Measurements from ENCODE around the gene GRID1.

The GRID1 gene

DNA sequence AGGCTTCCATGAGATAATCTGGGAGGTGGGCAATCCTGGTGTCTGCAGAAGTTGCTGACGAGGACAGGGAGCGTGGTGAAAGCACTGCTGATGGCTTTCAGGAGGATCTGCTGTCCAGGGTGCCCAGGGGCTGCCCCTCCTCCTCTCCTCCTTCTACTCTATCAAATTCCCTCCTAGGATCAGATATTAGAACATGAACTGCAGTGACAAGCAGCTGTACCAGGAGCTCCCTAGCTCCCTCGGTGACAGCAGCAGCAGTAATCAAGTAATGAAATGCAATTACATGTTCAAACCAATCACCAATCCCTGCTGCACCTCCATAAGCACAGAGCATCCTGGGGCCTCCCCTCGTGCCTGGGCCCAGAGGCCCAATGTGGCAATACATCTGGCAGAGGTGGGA is 46.9 kb downstream of the GRID1 start:
- no peak for FAIRE-seq
- DNase-seq (ENCODE audit: insufficient read length, low spot score): no peak
- TF ChIP-seq, protein P1, sequence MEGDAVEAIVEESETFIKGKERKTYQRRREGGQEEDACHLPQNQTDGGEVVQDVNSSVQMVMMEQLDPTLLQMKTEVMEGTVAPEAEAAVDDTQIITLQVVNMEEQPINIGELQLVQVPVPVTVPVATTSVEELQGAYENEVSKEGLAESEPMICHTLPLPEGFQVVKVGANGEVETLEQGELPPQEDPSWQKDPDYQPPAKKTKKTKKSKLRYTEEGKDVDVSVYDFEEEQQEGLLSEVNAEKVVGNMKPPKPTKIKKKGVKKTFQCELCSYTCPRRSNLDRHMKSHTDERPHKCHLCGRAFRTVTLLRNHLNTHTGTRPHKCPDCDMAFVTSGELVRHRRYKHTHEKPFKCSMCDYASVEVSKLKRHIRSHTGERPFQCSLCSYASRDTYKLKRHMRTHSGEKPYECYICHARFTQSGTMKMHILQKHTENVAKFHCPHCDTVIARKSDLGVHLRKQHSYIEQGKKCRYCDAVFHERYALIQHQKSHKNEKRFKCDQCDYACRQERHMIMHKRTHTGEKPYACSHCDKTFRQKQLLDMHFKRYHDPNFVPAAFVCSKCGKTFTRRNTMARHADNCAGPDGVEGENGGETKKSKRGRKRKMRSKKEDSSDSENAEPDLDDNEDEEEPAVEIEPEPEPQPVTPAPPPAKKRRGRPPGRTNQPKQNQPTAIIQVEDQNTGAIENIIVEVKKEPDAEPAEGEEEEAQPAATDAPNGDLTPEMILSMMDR (IDR thresholded peaks at IDR 0.05; ENCODE audit: insufficient read depth, missing control alignments): no peak

DNA sequence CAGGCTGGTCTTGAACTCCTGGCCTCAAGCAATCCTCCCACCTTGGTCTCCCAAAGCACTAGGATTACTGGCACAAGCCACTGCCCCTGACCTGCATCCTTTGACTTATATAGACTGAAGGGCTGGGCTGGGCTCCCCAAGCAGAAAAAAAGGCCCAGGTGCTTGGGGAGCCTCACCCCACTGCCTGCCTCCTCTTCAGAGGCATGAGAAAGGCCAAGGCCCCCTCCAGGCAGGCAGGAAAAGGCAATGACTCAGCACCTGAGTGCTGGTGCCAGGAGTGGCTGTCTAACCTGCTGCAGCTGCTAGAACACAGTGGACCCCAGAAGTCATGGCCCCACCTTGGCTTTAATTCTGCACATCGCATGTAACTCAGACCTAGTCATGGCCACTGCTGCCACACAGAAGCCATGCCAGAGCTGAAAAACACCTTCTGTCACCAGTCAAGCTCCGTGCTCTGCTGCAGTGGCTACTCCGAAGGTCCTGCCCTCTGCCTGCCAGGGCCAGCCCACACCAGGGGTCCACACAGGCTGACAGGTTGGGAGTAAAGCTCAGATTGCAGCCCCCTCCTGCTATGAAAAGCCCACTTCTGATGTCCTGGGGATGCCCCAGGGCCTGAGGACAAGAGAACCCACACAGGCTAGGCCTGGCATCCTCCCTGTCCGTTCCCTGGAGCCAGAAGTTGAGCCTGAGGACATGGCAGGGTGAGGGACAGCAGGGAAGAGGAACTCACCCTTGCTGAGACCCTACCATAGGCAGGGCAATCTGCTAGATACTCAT is 48.5 kb downstream of the GRID1 start:
- TF ChIP-seq, protein P1 (IDR thresholded peaks at IDR 0.05; ENCODE audit: insufficient read depth, missing control alignments): no peak
- DNase-seq (ENCODE audit: insufficient read length, low spot score) (no peak), FAIRE-seq (no peak)

DNA sequence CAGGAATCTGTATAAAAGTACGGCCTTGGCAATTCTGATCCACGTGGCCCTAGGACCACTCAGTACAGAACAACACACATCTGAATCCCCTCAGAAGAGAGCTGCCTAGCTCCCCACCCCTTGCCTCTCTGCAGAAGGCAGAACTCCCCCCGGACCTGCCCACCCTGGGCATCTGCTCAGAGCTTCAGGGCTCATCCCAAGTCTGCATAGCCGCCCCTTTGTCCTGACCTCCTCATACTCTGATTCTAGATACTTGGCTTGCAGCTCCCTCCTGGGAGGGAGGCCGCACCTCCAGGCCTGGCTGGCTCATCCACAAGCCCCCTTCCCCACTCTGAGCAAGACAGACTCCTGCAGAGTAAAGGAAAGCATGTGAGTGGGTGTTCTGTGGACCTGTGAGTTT is 49.6 kb downstream of the GRID1 start:
- FAIRE-seq: no peak
- no peak for DNase-seq (ENCODE audit: insufficient read length, low spot score)
- TF ChIP-seq, protein P1 (IDR thresholded peaks at IDR 0.05; ENCODE audit: insufficient read depth, missing control alignments): no peak

DNA sequence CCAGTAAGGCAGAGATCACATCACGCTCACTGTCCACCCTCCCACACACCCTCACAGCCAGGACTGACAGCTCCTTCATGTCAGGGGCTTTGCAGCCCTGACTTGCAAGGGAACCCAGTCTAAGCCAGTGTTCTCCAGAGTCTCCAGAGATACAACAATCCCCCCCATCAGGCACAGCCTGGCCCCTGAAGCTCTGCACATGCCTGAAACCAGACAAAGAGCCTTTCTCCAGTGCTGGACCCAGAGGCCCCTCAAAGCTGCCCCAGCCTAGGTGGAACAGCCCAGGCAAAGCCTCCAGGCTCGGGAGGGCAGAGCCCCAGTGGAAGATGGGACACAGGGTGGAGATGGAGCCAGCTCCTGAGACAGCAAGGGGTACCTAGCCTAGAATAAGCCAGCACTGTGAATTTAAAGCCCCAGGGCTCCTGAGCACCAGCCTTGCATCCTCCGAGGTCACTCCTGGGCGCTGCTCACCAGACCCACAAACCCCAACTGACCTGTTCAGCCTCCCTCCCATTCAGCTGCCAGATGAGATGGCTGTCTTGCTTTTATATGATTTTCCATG is 50.2 kb downstream of the GRID1 start:
- TF ChIP-seq, protein P1 (IDR thresholded peaks at IDR 0.05; ENCODE audit: insufficient read depth, missing control alignments): no peak
- FAIRE-seq (no peak), DNase-seq (ENCODE audit: insufficient read length, low spot score) (no peak)

DNA sequence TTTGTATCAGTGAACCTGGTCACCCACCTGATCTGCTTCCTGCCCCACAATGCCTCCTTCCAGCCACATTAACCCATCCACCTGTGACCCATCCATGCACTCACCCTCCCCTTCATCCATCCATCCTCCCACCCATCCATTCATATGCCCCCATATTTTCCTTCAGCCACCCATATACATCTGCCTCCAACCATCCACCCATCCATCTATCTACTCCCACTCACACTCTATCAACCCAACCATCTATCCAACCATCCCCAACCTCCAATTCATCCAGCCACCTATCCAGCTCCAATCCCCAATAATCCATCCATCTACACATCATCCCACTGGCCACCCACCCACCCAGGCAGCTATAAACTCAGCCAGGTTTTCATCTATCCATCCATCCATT is 51.0 kb downstream of the GRID1 start:
- FAIRE-seq: no peak

DNA sequence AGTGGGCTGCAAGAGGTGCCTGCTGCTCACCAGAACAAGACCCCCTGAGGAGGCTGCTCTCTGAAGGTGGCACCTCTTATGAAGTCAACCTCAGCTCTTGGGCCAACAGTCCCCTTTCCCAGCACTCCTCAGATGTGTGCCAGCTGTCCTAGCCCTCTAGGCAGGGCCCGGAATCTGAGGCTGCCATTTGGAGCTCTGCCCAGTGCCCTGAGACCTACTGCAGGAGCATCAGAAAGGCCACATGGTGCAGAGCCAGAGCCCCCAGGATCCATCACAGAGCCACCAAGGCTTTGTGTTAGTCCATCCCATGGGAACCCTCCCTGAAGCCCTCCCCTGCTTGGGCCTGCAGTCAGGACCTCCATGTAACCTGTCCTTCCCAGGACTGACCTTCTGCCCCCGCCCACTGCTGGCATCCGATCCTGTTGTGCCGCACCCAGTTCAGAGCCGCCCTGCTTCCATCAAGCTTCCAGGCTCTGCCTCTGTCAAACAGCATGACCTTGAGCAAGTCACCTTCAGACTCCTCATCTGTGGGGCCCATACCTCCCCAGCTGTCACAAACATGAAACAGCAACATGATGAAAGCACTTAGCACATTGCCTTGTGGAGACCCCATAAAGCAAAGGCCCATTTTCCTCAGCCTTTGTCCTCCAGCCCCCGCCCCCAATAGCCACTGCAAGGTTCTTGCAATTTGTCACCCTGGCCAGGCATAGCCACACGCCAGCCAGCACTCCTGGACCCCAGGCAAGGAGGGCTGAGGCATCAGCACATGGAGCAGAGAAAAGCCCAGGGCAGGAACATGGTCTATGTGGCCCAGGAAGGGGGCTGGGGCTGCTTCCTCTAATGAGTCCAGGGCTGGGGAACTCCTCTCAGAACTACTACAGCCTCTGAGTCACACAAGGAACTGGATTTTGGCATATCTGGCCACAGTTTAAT is 51.7 kb downstream of the GRID1 start:
- DNase-seq (ENCODE audit: insufficient read length, low spot score) (no peak), FAIRE-seq (no peak)
- TF ChIP-seq, protein P1 (IDR thresholded peaks at IDR 0.05; ENCODE audit: insufficient read depth, missing control alignments): no peak

More for the DNA sequence above, 51.0 kb downstream of the GRID1 start:
- TF ChIP-seq, protein P1 (IDR thresholded peaks at IDR 0.05; ENCODE audit: insufficient read depth, missing control alignments): no peak
- DNase-seq (ENCODE audit: insufficient read length, low spot score): no peak
